GM18526 (cell line): Measurements from ENCODE around the gene ORAI1.

Source experiments
- POLR2A ChIP-seq: IDR thresholded peaks from 3 replicates; pipeline ENCODE4 v1.6.1; 2011; ENCODE audit not compliant: insufficient read length; ENCODE audit errors: extremely low read depth

The ORAI1 gene

DNA sequence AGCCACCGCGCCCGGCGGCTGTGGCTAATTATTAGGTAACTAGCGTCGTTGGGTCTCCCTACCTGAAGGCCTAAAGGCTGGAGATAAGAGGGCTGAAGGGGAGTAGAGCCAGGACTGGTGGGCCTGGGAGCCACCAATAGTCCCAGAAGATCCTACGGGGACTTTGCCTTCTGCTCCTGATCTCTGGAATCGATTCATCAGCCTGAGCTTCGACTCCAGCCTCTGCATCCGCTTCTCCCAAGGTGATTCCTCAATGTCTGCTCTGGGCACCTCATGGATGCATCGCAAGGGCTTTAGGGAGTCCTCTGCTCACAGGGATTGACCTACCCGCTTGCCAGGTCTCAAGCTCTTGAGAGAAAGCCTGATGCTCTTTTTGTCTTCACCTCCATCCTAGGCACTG is 30.8 kb upstream of the ORAI1 start:
- TF ChIP-seq POLR2A: no peak

DNA sequence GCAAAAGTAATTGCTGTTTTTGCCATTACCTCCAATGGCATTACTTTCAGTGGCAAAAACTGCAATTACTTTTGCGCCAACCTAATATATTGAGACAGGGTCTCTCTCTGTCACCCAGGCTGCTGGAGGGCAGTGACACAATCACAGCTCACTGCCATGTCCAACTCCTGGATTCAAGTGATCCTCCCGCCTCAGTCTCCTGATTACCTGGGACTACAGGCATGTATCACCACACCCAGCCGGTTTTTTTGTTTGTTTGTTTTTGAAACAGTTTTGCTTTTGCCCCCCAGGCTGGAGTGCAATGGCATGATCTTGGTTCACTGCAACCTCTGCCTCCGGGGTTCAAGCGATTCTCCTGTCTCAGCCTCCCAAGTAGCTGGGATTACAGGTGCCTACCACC is 29.8 kb upstream of the ORAI1 start:
- no peak for TF ChIP-seq POLR2A

DNA sequence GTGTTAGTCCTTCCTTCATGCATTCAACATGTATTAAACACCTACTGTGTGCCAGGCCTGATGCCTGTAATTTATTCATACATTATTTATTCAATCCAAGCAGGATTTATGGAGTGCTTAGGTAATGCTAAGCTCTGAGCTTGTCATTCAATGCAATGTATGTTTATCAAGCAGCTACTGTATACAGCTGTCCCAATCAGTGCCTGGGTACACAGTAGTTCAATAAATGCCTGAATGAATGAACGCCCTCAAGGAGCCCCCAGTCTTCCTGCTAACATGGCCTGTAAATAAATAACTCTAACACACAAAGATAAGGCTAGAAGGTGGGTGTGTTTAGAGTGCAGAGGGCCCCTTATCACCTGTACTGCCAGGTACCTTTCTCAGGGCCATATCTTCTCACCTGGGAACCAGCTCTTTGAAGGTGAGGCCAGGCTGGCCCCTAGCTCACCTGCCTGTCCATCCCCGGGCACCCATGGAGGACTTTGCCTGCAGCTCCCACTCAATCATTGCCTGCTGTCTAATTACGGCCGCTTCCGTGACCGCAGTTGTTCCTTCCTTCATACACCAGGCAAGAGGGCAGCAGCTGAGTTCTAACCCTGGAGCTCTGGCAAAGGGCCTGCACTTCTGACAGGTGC is 25.5 kb upstream of the ORAI1 start:
- TF ChIP-seq POLR2A: no peak

DNA sequence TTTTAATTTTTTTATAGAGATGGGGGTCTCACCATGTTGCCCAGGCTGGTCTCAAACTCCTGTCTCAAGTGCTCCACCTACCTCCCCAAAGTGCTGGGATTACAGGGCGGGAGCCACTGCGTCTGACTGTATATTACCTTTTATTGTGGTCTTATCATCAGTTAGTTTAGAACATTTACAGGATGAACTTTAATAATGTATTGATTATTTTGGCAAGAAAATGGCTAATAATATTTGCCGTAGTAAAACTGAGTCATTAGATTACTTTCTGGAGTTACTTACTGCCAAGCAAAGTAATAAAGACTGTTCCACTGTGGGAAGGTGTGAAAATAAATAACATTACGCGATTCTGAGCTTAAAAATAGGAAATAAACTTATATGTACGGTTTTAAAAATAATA is 23.6 kb upstream of the ORAI1 start:
- no peak for TF ChIP-seq POLR2A

DNA sequence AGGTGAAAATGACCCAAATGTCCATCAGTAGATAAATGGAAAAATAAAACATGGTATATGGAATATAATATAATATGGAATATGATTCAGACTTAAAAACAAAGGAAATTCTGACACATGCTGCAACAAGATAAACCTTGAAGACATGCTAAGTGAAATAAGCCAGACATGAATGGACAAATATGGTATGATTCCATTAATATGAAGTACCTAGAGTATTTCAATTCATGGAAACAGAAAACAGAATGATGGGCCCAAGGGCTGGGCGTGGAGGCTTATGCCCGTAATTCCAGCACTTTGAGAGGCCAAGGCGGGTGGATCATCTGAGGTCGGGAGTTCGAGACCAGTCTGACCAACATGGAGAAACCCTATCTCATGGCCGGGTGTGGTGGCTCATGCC is 22.7 kb upstream of the ORAI1 start:
- no peak for TF ChIP-seq POLR2A

DNA sequence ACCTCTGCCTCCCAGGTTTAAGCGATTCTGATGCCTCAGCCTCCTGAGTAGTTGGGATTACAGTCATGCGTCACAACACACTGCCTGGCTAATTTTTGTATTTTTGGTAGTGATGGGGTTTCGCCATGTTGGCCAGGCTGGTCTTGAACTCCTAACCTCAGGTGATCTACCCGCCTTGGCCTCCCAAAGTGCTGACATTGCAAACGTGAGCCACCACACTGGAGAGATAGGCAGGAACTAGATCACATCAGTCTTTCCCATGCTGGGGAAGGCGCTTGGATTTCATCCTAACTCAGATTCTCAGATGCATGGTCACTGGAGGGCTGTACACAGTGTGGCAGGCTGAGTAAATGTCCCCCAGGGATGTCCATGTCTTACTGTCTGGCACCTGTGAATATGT is 18.0 kb upstream of the ORAI1 start:
- no peak for TF ChIP-seq POLR2A

DNA sequence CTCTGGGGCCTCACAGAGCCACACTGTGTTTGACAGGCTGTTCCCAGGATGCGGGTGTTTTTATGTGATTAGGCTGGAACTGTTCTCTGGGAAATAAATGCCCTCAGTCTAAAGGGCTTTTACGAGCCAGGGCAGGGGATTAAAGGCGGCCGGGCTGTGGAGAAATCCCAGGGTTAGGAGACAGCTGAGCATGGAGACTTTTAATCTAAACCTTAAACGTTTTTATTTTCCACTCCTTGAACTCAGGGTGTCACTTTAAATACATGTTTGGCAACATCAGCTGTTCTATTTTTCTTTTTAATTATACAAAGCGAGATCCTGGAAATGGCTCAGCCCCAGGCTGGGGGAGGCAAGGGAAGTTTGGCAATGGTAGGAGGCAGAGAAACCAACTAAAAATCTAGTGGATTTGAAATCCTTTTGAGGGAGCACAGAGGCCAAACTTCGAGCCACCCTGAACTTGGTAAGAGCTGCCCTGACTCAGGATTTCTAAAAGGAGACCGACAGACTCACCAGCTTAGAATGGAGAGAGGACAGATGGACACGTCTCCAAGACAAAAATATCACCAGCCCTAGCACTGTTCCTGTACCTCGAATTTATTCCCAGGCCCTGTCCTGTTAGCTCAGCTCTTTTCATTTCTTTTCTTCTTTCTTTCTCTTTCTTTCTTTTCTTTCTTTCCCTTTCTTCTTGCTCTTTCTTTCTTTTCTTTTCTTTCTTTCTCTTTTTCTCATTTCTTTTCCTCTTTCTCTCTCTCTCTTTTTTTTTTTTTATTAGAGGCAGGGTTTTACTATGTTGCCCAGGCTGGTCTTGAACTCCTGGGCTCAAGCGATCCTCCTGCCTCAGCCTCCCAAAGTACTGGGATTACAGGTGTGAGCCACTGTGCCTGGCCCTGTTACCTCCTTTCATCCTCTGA is 15.8 kb upstream of the ORAI1 start:
- no peak for TF ChIP-seq POLR2A

DNA sequence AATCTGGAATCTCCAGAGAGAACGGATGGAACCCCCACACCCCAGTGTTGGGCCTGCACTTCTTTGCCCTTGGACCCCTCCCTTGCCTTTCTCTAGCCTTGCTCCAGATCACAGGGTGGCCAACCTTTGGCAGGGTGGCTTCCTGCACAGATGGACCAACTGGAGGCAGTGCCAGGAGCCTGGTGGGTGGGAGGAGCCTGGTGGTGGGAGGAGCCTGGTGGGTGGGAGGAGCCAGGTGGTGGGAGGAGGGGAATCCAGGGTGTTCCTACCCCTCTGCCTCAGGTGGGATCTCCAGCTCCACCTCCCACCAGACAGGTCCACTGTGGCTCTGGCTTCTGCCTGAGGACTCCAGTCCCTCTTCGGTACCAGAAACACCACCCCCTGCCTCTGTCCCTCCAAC is 15.0 kb upstream of the ORAI1 start:
- TF ChIP-seq POLR2A: no peak

DNA sequence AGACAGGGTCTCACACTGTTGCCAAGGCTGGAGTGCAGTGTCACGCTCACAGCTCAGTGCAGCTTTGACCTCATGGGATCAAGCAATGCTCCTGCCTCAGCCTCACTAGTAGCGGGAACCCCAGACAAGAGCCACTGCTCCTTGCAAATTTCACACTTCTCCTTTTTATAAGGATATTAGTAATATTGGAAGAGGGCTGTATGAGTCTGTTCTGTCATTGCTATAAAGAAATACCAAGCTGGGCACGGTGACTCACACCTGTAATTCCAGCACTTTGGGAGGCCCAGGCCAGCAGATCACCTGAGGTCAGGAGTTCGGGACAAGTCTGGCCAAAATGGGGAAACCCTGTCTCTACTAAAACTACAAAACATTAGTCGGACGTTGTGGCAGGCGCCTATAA is 12.9 kb upstream of the ORAI1 start:
- no peak for TF ChIP-seq POLR2A

DNA sequence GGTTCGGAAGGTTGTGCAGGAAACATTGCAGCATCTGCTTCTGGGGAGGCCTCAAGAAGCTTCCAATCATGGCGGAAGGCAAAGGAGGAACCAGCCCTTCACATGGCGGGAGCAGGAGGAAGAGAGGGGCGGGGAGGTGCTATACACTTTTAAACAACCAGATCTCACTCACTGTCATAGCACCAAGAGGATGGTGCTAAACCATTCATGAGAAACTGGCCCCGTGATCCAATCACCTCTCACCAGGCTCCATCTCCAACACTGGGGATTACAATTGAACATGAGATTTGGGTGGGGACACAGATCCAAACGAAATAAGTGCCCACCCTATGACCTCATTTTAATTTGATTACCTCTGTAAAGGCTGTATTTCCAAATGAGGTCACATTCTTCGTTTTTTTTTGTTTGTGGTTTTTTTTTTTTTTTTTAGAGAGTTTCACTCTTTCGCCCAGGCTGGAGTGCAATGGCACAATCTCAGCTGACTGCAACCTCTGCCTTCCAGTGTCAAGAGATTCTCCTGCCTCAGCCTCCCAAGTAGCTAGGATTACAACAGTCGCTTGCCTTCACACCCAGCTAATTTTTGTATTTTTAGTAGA is 11.4 kb upstream of the ORAI1 start:
- TF ChIP-seq POLR2A: no peak

DNA sequence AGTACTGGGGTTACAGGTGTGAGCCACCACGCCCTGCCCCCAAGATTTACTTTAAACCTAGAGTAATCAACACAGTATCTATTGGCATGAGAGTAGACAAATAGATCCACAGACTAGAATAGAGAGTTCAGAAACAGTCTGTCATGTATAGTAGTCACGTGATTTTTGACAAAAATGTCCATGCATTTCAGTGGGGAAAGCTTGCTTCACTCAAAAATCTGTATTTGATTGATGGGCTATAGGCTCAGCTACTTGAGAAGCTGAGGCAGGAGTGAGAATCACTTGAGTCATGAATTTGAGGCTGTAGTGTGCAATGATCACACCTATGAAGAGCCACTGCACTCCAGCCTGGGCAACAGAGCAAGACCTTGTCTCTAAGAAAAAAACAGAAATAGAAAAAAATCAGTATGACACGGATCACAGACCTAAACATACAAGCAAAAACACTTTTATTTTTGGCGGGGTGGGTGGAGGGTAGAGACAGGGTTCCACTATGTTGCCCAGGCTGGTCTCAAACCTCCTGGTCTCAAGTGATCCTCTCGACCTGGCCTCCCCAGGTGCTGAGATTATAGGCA is 7.6 kb upstream of the ORAI1 start:
- TF ChIP-seq POLR2A: no peak

DNA sequence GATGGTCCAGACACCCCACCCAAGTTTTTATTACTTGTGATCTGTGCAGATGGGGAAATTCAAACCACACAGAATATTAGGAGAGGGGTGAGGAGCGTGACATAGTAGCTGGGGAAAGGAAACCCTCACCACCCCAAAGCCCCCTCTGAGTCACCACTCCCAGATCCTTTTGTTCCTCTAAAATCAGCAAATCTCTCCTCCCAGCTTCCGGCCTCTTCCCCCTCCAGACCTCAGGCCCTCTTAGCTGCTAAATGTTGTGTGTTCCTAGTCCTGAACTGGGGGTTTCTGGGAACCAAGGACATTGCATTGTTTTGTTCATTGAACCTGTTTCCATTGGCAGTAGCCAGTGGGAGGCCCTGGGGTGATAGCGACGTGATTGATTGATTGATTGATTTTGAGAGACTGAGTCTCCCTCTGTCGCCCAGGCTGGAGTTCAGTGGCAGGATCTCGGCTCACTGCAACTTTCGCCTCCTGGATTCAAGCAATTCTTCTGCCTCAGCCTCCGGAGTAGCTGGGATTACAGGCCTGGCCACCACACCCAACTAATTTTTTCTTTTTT is 5.9 kb upstream of the ORAI1 start:
- TF ChIP-seq POLR2A: no peak

DNA sequence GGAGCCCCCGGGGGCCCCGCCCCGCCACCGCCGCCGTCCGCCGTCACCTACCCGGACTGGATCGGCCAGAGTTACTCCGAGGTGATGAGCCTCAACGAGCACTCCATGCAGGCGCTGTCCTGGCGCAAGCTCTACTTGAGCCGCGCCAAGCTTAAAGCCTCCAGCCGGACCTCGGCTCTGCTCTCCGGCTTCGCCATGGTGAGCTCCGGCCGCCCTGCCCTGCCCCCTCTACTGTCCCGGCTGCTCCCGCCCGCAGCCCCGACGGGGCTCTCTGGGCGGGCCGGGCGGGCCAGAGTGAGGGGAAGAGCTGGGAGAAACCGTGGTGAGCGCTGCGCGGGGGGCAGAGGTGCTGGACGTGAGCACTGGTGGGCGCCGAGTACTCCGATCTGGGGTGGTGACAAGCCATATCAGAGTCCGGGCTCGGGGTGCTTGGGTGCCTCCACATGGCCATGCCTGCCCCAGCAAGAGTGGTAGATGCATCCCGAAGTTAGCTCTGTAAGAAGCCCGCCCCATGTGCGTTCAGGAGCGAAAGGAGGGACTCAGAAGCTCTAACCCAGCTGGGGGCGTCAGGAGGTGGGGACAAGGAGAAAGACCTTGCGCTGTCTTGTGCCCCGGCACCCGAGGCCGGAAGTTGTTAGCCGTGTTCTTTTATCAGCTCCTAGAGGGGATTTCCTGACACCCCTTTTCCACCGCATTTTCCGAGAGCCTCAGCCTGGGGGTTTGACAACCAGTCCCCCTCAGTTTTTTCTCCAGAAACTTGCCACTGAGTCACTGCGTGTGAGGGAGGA is 717 bp downstream of the ORAI1 start:
- TF ChIP-seq POLR2A: peak; percentile 52

DNA sequence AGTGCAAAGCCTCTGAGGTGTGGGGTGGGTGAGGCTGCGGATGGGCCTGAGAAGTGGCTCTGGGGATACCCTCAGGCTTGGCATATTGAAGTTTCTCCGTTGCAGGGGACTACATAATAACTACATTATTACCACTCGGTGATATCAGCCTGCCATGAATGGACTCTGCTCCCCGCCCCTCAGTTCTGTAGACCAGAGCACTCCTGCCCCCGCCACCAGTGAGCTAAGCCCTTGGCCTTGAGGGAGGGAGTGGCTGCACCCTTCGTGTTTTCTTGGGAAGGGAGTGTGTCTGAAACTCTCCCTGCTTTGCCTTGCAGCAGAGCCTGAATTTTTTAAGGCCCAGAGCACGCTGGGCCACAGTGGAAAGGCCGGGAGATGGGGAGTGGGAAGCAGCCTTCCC is 1.7 kb downstream of the ORAI1 start:
- TF ChIP-seq POLR2A: no peak

DNA sequence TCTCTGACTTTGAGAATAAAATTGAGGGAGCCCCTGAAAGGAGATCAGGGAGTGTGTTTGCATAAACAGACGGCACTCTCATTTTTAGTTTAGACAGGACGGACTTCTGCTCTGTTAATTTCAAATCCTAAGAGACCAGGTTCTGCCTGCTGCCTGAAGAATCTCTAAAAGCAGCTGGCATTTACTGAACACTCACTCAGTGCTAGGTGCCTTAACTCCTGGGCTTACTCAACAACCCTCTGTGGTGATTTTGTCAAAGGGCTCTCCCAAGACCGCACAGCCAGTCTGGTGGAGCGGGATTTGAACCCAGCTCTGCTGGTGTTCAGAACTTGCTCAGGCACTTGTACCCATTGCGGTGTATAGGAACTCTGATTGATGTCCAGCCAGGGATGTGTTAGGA is 2.2 kb downstream of the ORAI1 start:
- no peak for TF ChIP-seq POLR2A
